H9 (cell line): ENCODE results near the gene KNG1. TPM values are rescaled to one million over a fixed set of nuclear protein-coding genes. Genes with fewer than 3 reads are reported as not detected.

ENCODE experiments used
- DNase-seq: peaks from one replicate; pipeline ENCODE4 v3.0.0-alpha.2; 2017
- H2AFZ ChIP-seq: one replicate; pipeline ENCODE4 v1.6.1; 2013; ENCODE audit warnings: mild to moderate bottlenecking, low read length, control low read depth, moderate library complexity
- H2AK5ac ChIP-seq: 2 replicates; pipeline ENCODE4 v1.6.1; 2013; ENCODE audit warnings: low read length, control low read depth, mixed read lengths; ENCODE audit not compliant: insufficient read length
- H2BK120ac ChIP-seq: one replicate; pipeline ENCODE4 v1.6.1; 2013; ENCODE audit warnings: low read depth, mild to moderate bottlenecking, low read length, control low read depth, inconsistent platforms; ENCODE audit not compliant: poor library complexity, severe bottlenecking
- H2BK12ac ChIP-seq: 2 replicates; pipeline ENCODE4 v1.6.1; 2013; ENCODE audit warnings: low read length, control low read depth, mixed read lengths, low read depth; ENCODE audit not compliant: insufficient read length
- H2BK15ac ChIP-seq: 2 replicates; pipeline ENCODE4 v1.6.1; 2013; ENCODE audit warnings: low read depth, low read length, control low read depth
- H2BK20ac ChIP-seq: one replicate; pipeline ENCODE4 v1.6.1; 2013; ENCODE audit warnings: low read depth, mild to moderate bottlenecking, low read length, control low read depth, inconsistent platforms; ENCODE audit not compliant: poor library complexity, severe bottlenecking
- H2BK5ac ChIP-seq: 2 replicates; pipeline ENCODE4 v1.6.1; 2013; ENCODE audit warnings: low read length, control low read depth, mixed read lengths; ENCODE audit not compliant: insufficient read length
- H3K14ac ChIP-seq: 2 replicates; pipeline ENCODE4 v1.6.1; 2013; ENCODE audit warnings: low read length, control low read depth; ENCODE audit not compliant: insufficient read depth
- H3K18ac ChIP-seq: 2 replicates; pipeline ENCODE4 v1.6.1; 2013; ENCODE audit warnings: low read depth, mild to moderate bottlenecking, mixed read lengths, low read length, control low read depth; ENCODE audit not compliant: insufficient read length
- H3K23ac ChIP-seq: 2 replicates; pipeline ENCODE4 v1.6.1; 2013; ENCODE audit warnings: low read length, control low read depth, mixed read lengths, low read depth; ENCODE audit not compliant: insufficient read length
- H3K23me2 ChIP-seq: 2 replicates; pipeline ENCODE4 v1.6.1; 2013; ENCODE audit warnings: low read depth, mild to moderate bottlenecking, mixed read lengths, low read length, control low read depth; ENCODE audit not compliant: insufficient read length, poor library complexity, severe bottlenecking
- H3K27ac ChIP-seq: 2 replicates; pipeline ENCODE4 v1.5.1; 2013; ENCODE audit warnings: low read length, control low read depth, mixed read lengths, low read depth; ENCODE audit not compliant: insufficient read length
- H3K27me3 ChIP-seq: 2 replicates; pipeline ENCODE4 v1.6.1; 2013; ENCODE audit warnings: low read length, control low read depth, inconsistent platforms; ENCODE audit not compliant: insufficient read depth
- H3K4ac ChIP-seq: 2 replicates; pipeline ENCODE4 v1.6.1; 2013; ENCODE audit warnings: low read depth, mild to moderate bottlenecking, control low read depth, inconsistent platforms, low read length, moderate library complexity
- H3K4me1 ChIP-seq: 2 replicates; pipeline ENCODE4 v1.6.1; 2013; ENCODE audit warnings: low read length, control low read depth, inconsistent platforms; ENCODE audit not compliant: insufficient read depth
- H3K4me2 ChIP-seq: 2 replicates; pipeline ENCODE4 v1.6.1; 2013; ENCODE audit warnings: low read length, control low read depth, mixed read lengths; ENCODE audit not compliant: insufficient read length, insufficient read depth
- H3K56ac ChIP-seq: 2 replicates; pipeline ENCODE4 v1.6.1; 2013; ENCODE audit warnings: low read depth, mild to moderate bottlenecking, mixed read lengths, low read length, control low read depth; ENCODE audit not compliant: insufficient read length
- H3K79me1 ChIP-seq: 2 replicates; pipeline ENCODE4 v1.6.1; 2013; ENCODE audit warnings: low read depth, mild to moderate bottlenecking, moderate library complexity, low read length, control low read depth, inconsistent platforms; ENCODE audit not compliant: insufficient read depth, poor library complexity, severe bottlenecking
- H3K79me2 ChIP-seq: 2 replicates; pipeline ENCODE4 v1.6.1; 2013; ENCODE audit warnings: low read length, control low read depth, inconsistent platforms; ENCODE audit not compliant: insufficient read depth
- H3K9ac ChIP-seq: 2 replicates; pipeline ENCODE4 v1.6.1; 2013; ENCODE audit warnings: low read length, control low read depth, mixed read lengths; ENCODE audit not compliant: insufficient read length; ENCODE audit errors: extremely low read depth
- H3K9me3 ChIP-seq: one replicate; pipeline ENCODE4 v1.6.1; 2013; ENCODE audit warnings: low read depth, low read length, inconsistent platforms; ENCODE audit not compliant: control insufficient read depth
- H3T11ph ChIP-seq: one replicate; pipeline ENCODE4 v1.6.1; 2013; ENCODE audit warnings: mild to moderate bottlenecking, low read length, control low read depth, inconsistent platforms
- H4K20me1 ChIP-seq: one replicate; pipeline ENCODE4 v1.6.1; 2013; ENCODE audit not compliant: control insufficient read depth, insufficient read length, insufficient read depth
- H4K5ac ChIP-seq: 2 replicates; pipeline ENCODE4 v1.6.1; 2013; ENCODE audit warnings: low read depth, mild to moderate bottlenecking, mixed read lengths, low read length, control low read depth; ENCODE audit not compliant: insufficient read length
- H4K8ac ChIP-seq: replicated peaks from 2 replicates; pipeline ENCODE4 v1.6.1; 2013; ENCODE audit warnings: low read length, control low read depth, mixed read lengths, low read depth; ENCODE audit not compliant: insufficient read length
- H4K91ac ChIP-seq: 2 replicates; pipeline ENCODE4 v1.6.1; 2013; ENCODE audit warnings: low read depth, mild to moderate bottlenecking, moderate library complexity, mixed read lengths, low read length, control low read depth; ENCODE audit not compliant: insufficient read length
- H3K27ac Mint-ChIP-seq, 3 experiments: 2 replicates in 2 of 3; 3 replicates in 1 of 3; pipeline ENCODE4 v1.8.0; 2020 to 2021; ENCODE audit warnings: mixed read lengths in 3 of 3, mild to moderate bottlenecking in 1 of 3, moderate library complexity in 1 of 3
- H3K27me3 Mint-ChIP-seq: 2 replicates; pipeline ENCODE4 v1.8.0; 2021; ENCODE audit warnings: low read depth, mild to moderate bottlenecking, moderate library complexity, mixed read lengths
- H3K36me3 Mint-ChIP-seq, 3 experiments: 2 replicates in 2 of 3; 3 replicates in 1 of 3; pipeline ENCODE4 v1.8.0; 2020 to 2021; ENCODE audit warnings: low read depth in 3 of 3, mixed read lengths in 3 of 3; ENCODE audit not compliant: insufficient read depth in 1 of 3
- H3K4me1 Mint-ChIP-seq, 2 experiments: 2 replicates each; pipeline ENCODE4 v1.8.0; 2020; ENCODE audit warnings: mixed read lengths in 2 of 2
- H3K4me3 Mint-ChIP-seq, 2 experiments: 2 replicates in 1 of 2; 3 replicates in 1 of 2; pipeline ENCODE4 v1.8.0; 2020 to 2021; ENCODE audit warnings: mild to moderate bottlenecking in 2 of 2, mixed read lengths in 2 of 2, moderate library complexity in 1 of 2
- H3K9me3 Mint-ChIP-seq, 2 experiments: 2 replicates in 1 of 2; 3 replicates in 1 of 2; pipeline ENCODE4 v1.8.0; 2020; ENCODE audit warnings: mild to moderate bottlenecking in 2 of 2, mixed read lengths in 2 of 2, moderate library complexity in 1 of 2
- CTCF ChIP-seq: fragments of 200-600 bp; sonication (generic); conservative IDR thresholded peaks from 3 replicates; pipeline ENCODE4 v1.8.0; 2021; ENCODE audit warnings: antibody characterized with exemption, mild to moderate bottlenecking
- WGBS: extraction: QIAGEN DNeasy Blood & Tissue Kit; methylation state at CpG from one replicate; pipeline ENCODE4 v1.1.7; 2013; ENCODE audit warnings: missing lambda C conversion rate, low lambda C conversion rate, mixed read lengths; ENCODE audit not compliant: insufficient read length; ENCODE audit errors: extremely low coverage; 5-methylcytosine and 5-hydroxymethylcytosine counted together
- microRNA-seq: library from miRNA; unstranded; fragments of <30 nt; microRNA quantifications from one replicate; pipeline ENCODE4, GENCODE V29; 2020; ENCODE audit warnings: borderline microRNAs expressed
- total RNA-seq: library from RNA; stranded (reverse); gene quantifications from 2 replicates; pipeline ENCODE4 v1.2.1, GENCODE V29; 2021

Gene KNG1
- total RNA-seq, 1 experiment from 2014 or later: not detected

- H3K9me3 Mint-ChIP-seq: no peaks in the 10 kb centered on the region
- H2AFZ ChIP-seq: no peak overlapping the region
- H3K9ac ChIP-seq: no peak overlapping the region
- H3K79me2 ChIP-seq: peaks cover 2% of the 10 kb centered on the region; the same call in 1 of the 2 replicates
- peak; percentile 58 for DNase-seq
- no peak overlapping the region for H3K4me3 Mint-ChIP-seq
- TF ChIP-seq CTCF: no peak
- no peak overlapping the region for H3K56ac ChIP-seq
- H2AK5ac ChIP-seq: no peak overlapping the region
- H4K91ac ChIP-seq: no peak overlapping the region
- H3K4ac ChIP-seq: no peak overlapping the region
- H3K4me1 Mint-ChIP-seq: peaks cover 7 to 14% of the 10 kb centered on the region in 2 experiments
- no peak overlapping the region for H4K5ac ChIP-seq
- no peak overlapping the region for H2BK15ac ChIP-seq
- no peak overlapping the region for H3K18ac ChIP-seq
- WGBS: no CpG with 5 or more reads among the region's 8 CpGs
- no peaks in the 10 kb centered on the region for H3K27me3 ChIP-seq
- no peaks in the 10 kb centered on the region for H3K4me1 ChIP-seq
- peaks cover 2% of the 10 kb centered on the region for H3K23me2 ChIP-seq
- no peak overlapping the region for H2BK120ac ChIP-seq
- H3K27ac ChIP-seq: no peak overlapping the region
- H3K14ac ChIP-seq: no peak overlapping the region
- H3K4me2 ChIP-seq: no peak overlapping the region
- no peak overlapping the region for H3K23ac ChIP-seq
- no peak overlapping the region for H2BK12ac ChIP-seq
- H3K27ac Mint-ChIP-seq: peak overlapping the region in 2 of 3 experiments; percentile 9 to 91; a peak in 2 of 7 replicates
- peaks cover 59 to 92% (median 82%) of the 10 kb centered on the region in 3 experiments for H3K36me3 Mint-ChIP-seq
- no peaks in the 10 kb centered on the region for H3K27me3 Mint-ChIP-seq
- no peak overlapping the region for H3T11ph ChIP-seq
- H4K8ac ChIP-seq: no peak overlapping the region
- H3K9me3 ChIP-seq: no peaks in the 10 kb centered on the region
- H2BK20ac ChIP-seq: no peak overlapping the region
- no peaks in the 10 kb centered on the region for H3K79me1 ChIP-seq
- H2BK5ac ChIP-seq: no peak overlapping the region
- H4K20me1 ChIP-seq: no peaks in the 10 kb centered on the region
Measured at GRCh38 chr3:186790261-186790981, 73.3 kb downstream of the KNG1 start.

Small RNA genes within 50 kb of the gene (microRNA-seq; reads per million reads assigned to microRNA genes)
- gene MIR1248: 1.4 reads per million, percentile 10 among the genes with 10 or more reads in this experiment

Other genes with a start within 250 kb of the KNG1 start
- 0.83 and 1.0 TPM in 2 replicates for gene CRYGS, start 173.0 kb upstream of the KNG1 start, total RNA-seq
- 7.4 and 8.6 TPM in 2 replicates for gene TBCCD1, start 150.0 kb upstream of the KNG1 start, total RNA-seq
- gene DNAJB11, start 146.6 kb upstream of the KNG1 start, total RNA-seq: 57.4 and 61.2 TPM in 2 replicates
- gene AHSG, start 104.3 kb upstream of the KNG1 start, total RNA-seq: 0.13 TPM in 1 of 2 replicates, not detected in the other
- gene FETUB, start 77.0 kb upstream of the KNG1 start, total RNA-seq: not detected in 2 replicates
- gene HRG, start 51.3 kb upstream of the KNG1 start, total RNA-seq: not detected in 2 replicates
- gene EIF4A2, start 66.2 kb downstream of the KNG1 start, total RNA-seq: 398 and 417 TPM in 2 replicates
- gene RFC4, start 89.1 kb downstream of the KNG1 start, total RNA-seq: 103 and 108 TPM in 2 replicates
- gene ADIPOQ, start 125.4 kb downstream of the KNG1 start, total RNA-seq: not detected in 2 replicates
- 139 and 141 TPM in 2 replicates for gene ST6GAL1, start 213.2 kb downstream of the KNG1 start, total RNA-seq